AG04450 (cell line): ENCODE results near the gene COMMD10. TPM values are rescaled to one million over a fixed set of nuclear protein-coding genes. Genes with fewer than 3 reads are reported as not detected.

ENCODE experiments used
- CTCF ChIA-PET: fragments of 300-600, 350-600 bp; formaldehyde crosslinking; extraction: SDS; loops from one replicate; lab custom pipeline; 2022; ENCODE audit warnings: antibody characterized with exemption, inconsistent platforms; lab: Charles Lee
- POLR2A ChIA-PET: fragments of 350-600 bp; formaldehyde crosslinking; extraction: SDS; loops from one replicate; lab custom pipeline; 2021; ENCODE audit warnings: antibody characterized with exemption, inconsistent platforms; lab: Yijun Ruan, JAX
- DNase-seq: peaks from one replicate; pipeline ENCODE4 v3.0.0-alpha.2; 2011; ENCODE audit warnings: low read depth, low spot score
- H3K27ac ChIP-seq: one replicate; pipeline ENCODE4 v1.5.1; 2012; ENCODE audit warnings: low read depth, low read length, control low read depth
- H3K27me3 ChIP-seq: one replicate; pipeline ENCODE4 v1.6.0; 2012; ENCODE audit warnings: low read length; ENCODE audit not compliant: control insufficient read depth, insufficient read depth
- H3K4me3 ChIP-seq: 2 replicates; pipeline ENCODE4 v1.5.1; 2011; ENCODE audit warnings: mild to moderate bottlenecking, low read depth, low read length, control low read depth
- H3K9me3 ChIP-seq: 2 replicates; pipeline ENCODE4 v1.5.1; 2012; ENCODE audit warnings: low read length; ENCODE audit not compliant: control insufficient read depth, insufficient read depth
- polyA plus RNA-seq: library from polyadenylated mRNA; depleted of rRNA; stranded (reverse); fragments of >200 nt; gene quantifications from 2 replicates; pipeline ENCODE4 v1.2.3, GENCODE V29; 2011
- TF ChIP-seq, protein P1 (sequence below): IDR thresholded peaks from 2 replicates; pipeline ENCODE4 v1.5.1; 2011; ENCODE audit warnings: low read depth, low read length, control low read depth, inconsistent platforms

The COMMD10 gene
- polyA plus RNA-seq, 1 experiment, result 28.2 TPM

DNA sequence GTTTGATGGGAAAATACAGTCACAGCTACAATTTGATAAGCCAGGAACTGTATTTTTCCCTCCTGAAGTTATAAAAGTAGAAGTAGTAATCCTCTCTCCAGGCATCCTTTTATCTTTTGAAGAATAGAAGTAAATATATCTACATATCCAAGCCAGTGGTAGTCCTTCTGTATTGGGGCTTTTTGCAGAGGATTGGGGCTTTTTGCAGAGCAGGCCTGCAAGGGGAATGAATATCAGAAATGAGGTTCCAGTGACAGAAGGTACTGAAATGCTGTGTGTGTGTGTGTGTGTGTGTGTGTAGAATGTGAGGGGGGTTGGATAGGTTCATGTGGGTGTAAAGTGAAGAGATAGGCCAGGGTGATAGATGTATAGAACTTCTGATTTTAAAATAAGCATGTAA lies 127.4 kb downstream of the COMMD10 start:
- TF ChIP-seq, protein P1, sequence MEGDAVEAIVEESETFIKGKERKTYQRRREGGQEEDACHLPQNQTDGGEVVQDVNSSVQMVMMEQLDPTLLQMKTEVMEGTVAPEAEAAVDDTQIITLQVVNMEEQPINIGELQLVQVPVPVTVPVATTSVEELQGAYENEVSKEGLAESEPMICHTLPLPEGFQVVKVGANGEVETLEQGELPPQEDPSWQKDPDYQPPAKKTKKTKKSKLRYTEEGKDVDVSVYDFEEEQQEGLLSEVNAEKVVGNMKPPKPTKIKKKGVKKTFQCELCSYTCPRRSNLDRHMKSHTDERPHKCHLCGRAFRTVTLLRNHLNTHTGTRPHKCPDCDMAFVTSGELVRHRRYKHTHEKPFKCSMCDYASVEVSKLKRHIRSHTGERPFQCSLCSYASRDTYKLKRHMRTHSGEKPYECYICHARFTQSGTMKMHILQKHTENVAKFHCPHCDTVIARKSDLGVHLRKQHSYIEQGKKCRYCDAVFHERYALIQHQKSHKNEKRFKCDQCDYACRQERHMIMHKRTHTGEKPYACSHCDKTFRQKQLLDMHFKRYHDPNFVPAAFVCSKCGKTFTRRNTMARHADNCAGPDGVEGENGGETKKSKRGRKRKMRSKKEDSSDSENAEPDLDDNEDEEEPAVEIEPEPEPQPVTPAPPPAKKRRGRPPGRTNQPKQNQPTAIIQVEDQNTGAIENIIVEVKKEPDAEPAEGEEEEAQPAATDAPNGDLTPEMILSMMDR, result no peak

DNA sequence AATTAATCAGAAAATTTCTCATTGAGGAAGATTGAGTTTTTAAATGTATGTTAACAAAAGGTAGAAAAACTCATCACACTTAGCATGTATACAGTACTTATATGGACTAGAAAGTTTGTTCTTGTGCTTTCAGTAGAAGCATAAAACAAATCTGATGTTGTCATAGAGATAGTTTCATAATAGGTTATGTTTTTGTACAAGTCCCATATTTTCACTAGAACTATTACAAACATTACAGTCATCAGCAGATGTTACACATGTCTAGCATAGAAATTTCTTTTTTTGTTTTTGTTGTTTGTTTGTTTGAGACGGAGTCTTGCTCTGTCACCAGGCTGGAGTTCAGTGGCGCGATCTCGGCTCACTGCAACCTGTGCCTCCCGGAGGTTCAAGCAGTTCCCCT lies 131.4 kb downstream of the COMMD10 start:
- no peak overlapping the region for H3K4me3 ChIP-seq
- POLR2A ChIA-PET, result no interaction called here
- TF ChIP-seq, protein P1, result no peak
- DNase-seq, result no peak
- no peaks in the 10 kb centered on the region for H3K27me3 ChIP-seq
- CTCF ChIA-PET, result no interaction called here
- no peaks in the 10 kb centered on the region for H3K9me3 ChIP-seq
- H3K27ac ChIP-seq, result no peak overlapping the region

More for the DNA sequence above, 127.4 kb downstream of the COMMD10 start:
- Histone ChIP-seq H3K4me3 (no peak overlapping the region), H3K9me3 (no peaks in the 10 kb centered on the region), H3K27me3 (no peaks in the 10 kb centered on the region), H3K27ac (no peak overlapping the region)
- DNase-seq, result no peak
- POLR2A ChIA-PET, result no interaction called here
- CTCF ChIA-PET, result no interaction called here

- H3K27ac ChIP-seq, result no peak overlapping the region
- TF ChIP-seq, protein P1, result no peak
- H3K4me3 ChIP-seq, result no peak overlapping the region
- ChIA-PET CTCF (interaction anchor here (0.7 kb wide), 1 partner anchor 195 kb away, joined by 8 read pairs; no protein-coding TSS in a partner anchor), POLR2A (no interaction called here)
- no peaks in the 10 kb centered on the region for H3K27me3 ChIP-seq
- H3K9me3 ChIP-seq, result no peaks in the 10 kb centered on the region
- no peak for DNase-seq
Observed at GRCh38 chr5:116225281-116225922, 140.6 kb downstream of the COMMD10 start.

DNA sequence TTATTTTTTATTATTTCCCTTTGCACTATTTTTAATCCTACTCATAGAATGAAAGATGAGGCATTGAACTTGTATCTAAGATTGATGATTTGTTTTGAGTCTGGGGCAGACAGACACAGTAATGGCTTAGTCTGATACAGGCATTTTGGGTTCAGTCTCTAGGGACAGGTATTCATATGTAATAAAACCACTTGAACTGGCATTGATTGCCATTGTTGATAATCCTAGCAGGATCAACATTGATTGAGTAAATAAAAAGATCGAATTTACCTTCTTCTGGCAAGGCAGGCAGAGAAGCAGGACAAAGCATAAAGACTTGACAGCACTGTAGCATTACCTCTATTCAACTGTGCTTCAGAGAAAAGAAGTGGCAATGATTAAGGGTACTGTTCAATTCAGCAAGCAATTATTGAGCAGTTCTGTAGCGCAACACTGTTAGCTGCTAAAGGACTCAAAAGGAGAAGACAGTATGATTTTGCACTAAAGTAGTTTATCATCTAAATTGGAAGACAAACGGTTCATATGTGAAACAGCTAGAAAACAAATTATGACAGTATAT lies 144.4 kb downstream of the COMMD10 start:
- Histone ChIP-seq H3K9me3 (no peaks in the 10 kb centered on the region), H3K27ac (no peak overlapping the region), H3K4me3 (no peak overlapping the region), H3K27me3 (no peaks in the 10 kb centered on the region)
- no peak for DNase-seq
- POLR2A ChIA-PET, result no interaction called here
- TF ChIP-seq, protein P1, result no peak
- CTCF ChIA-PET, result no interaction called here

GRCh38 chr5:116231288-116231687 lies 146.5 kb downstream of the COMMD10 start:
- no peak overlapping the region for H3K4me3 ChIP-seq
- DNase-seq, result no peak
- H3K27ac ChIP-seq, result no peak overlapping the region
- TF ChIP-seq, protein P1, result no peak
- ChIA-PET CTCF (no interaction called here), POLR2A (no interaction called here)
- H3K9me3 ChIP-seq, result no peaks in the 10 kb centered on the region
- no peaks in the 10 kb centered on the region for H3K27me3 ChIP-seq
